ENCODE data around the gene TRABD2A.

The TRABD2A gene

DNA sequence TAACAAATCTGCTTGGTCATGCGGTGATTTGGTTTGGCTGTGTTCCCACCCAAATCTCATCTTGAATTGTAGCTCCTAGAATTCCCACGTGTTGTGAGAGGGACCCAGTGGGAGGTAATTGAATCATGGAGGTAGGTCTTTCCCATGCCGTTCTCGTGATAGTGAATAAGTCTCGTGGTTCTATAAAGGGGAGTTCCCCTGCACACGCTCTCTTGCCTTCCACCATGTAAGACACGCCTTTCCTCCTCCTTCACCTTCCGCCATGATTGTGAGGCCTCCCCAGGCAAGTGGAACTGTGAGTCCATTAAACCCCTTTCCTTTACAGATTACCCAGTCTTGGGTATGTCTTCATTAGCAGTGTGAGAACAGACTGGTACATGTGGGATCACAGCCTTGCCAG is 36.7 kb downstream of the TRABD2A start:
- Histone ChIP-seq H3K9me3 (ENCODE audit: control insufficient read depth in 1 of 2, low read length in 2 of 2) (no peaks in the 10 kb centered on the region), H3K4me1 (ENCODE audit: control insufficient read depth in 1 of 2, insufficient read depth in 2 of 2, low read length in 2 of 2) (no peaks in the 10 kb centered on the region), H3K27ac (ENCODE audit: low read length) (no peak overlapping the region), H3K4me3 (ENCODE audit: low read depth in 1 of 2, low read length in 2 of 2) (no peak overlapping the region), H3K27me3 (ENCODE audit: low read depth, low read length) (no peaks in the 10 kb centered on the region), H3K36me3 (ENCODE audit: control insufficient read depth in 1 of 2, insufficient read depth in 2 of 2, low read length in 2 of 2) (no peaks in the 10 kb centered on the region)

DNA sequence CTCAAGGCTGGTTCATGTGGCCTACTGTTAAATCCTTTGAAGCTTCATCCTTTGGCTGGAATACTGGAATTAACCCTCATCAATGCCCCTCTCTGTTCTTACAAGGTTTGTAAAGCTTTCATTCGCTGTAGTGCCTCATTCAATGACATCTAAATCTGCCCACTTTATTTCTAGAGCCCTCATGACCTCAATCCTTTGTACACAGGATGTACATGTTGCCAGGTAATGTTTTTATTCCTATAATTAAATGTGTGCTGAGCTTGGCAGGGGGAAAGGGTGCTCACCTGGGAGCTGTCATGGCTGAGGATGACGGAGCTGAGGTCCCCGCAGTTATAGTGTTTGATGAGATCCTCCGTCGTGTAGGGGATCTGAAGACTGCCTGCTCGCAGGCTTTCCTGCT is 39.3 kb downstream of the TRABD2A start:
- H3K4me3 ChIP-seq (ENCODE audit: low read depth in 1 of 2, low read length in 2 of 2) = no peak overlapping the region
- H3K36me3 ChIP-seq (ENCODE audit: control insufficient read depth in 1 of 2, insufficient read depth in 2 of 2, low read length in 2 of 2) = no peaks in the 10 kb centered on the region
- no peaks in the 10 kb centered on the region for H3K9me3 ChIP-seq (ENCODE audit: control insufficient read depth in 1 of 2, low read length in 2 of 2)
- H3K27ac ChIP-seq (ENCODE audit: low read length) = no peak overlapping the region
- H3K4me1 ChIP-seq (ENCODE audit: control insufficient read depth in 1 of 2, insufficient read depth in 2 of 2, low read length in 2 of 2) = no peaks in the 10 kb centered on the region
- no peaks in the 10 kb centered on the region for H3K27me3 ChIP-seq (ENCODE audit: low read depth, low read length)

DNA sequence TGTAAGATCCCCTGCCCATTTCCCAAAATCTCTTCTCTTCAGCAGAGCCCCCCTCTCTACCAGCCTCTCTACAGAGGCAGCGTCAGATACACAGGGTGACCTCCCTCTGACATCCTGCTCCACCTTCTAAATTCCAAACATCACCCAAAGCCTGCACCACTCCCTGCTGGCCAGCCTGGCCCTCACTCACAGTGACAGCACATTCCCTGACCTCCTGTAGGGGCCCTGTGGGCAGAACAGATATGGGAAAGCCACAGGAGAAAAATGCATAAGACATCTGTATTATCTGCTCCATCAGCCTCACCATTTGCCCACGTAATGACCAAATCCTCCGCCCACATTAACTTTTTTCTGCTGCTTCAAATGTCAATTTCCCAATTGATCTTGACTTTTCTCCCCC is 40.6 kb downstream of the TRABD2A start:
- Histone ChIP-seq H3K4me3 (ENCODE audit: low read depth in 1 of 2, low read length in 2 of 2) (no peak overlapping the region), H3K27me3 (ENCODE audit: low read depth, low read length) (no peaks in the 10 kb centered on the region), H3K36me3 (ENCODE audit: control insufficient read depth in 1 of 2, insufficient read depth in 2 of 2, low read length in 2 of 2) (no peaks in the 10 kb centered on the region), H3K27ac (ENCODE audit: low read length) (no peak overlapping the region), H3K9me3 (ENCODE audit: control insufficient read depth in 1 of 2, low read length in 2 of 2) (peaks cover 0 to 5% of the 10 kb centered on the region in 2 donors), H3K4me1 (ENCODE audit: control insufficient read depth in 1 of 2, insufficient read depth in 2 of 2, low read length in 2 of 2) (no peaks in the 10 kb centered on the region)

DNA sequence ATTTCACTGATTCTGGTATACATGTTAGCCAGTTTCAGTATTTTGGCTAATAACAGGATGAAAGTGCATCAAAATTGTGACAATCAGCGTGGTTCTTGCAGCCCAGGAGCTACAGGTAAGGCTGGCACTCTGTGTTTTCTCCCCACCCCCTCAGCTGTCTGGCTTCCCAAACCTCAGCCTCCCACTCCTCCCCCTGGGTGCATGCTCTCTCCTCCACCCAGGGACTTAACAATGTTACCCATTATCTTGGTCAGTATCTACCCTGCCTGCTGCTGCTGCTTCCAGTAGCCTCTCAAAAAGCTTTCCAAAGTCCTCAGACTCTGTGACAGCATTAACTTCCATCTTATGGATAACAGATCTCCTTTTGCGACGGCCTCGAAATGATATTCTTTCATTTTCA is 41.0 kb downstream of the TRABD2A start:
- Histone ChIP-seq H3K4me1 (ENCODE audit: control insufficient read depth in 1 of 2, insufficient read depth in 2 of 2, low read length in 2 of 2) (no peaks in the 10 kb centered on the region), H3K36me3 (ENCODE audit: control insufficient read depth in 1 of 2, insufficient read depth in 2 of 2, low read length in 2 of 2) (no peaks in the 10 kb centered on the region), H3K27me3 (ENCODE audit: low read depth, low read length) (no peaks in the 10 kb centered on the region), H3K4me3 (ENCODE audit: low read depth in 1 of 2, low read length in 2 of 2) (no peak overlapping the region), H3K27ac (ENCODE audit: low read length) (no peak overlapping the region), H3K9me3 (ENCODE audit: control insufficient read depth in 1 of 2, low read length in 2 of 2) (peaks cover 0 to 5% of the 10 kb centered on the region in 2 donors)

DNA sequence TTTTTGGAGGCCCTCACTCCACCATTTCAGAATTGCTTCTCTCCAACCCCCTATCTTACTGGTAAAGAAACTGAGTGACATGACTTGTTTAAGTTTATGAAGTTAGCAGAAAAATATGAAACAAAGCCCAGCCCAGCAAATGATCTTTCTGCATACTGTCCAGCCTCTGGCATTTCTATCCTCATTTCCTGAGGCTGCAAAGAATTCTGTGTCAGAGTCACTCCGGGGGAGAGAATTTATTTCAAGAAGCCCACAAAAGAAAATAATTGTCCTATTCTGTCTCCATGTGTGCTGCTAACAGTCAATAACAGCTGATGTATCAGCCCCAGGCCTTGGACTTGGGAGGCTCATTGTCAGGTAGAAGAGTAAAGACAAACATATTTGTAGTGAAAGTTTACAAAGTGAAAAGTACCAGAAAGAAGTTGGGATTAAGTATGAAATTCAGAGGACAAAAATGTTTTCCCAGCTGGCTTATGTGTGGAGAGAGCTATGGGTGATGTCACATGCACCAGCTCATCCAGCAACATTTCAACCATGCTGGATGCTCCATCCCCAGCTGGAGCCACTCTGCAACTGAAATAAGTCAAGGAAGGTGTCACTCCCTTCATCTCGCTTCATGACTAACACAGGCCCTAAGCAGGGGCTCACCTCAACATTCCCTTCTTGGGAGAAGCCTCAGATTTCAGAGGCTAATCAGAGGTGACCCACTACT is 42.3 kb downstream of the TRABD2A start:
- peaks cover 0 to 5% of the 10 kb centered on the region in 2 donors for H3K9me3 ChIP-seq (ENCODE audit: control insufficient read depth in 1 of 2, low read length in 2 of 2)
- no peaks in the 10 kb centered on the region for H3K4me1 ChIP-seq (ENCODE audit: control insufficient read depth in 1 of 2, insufficient read depth in 2 of 2, low read length in 2 of 2)
- no peaks in the 10 kb centered on the region for H3K27me3 ChIP-seq (ENCODE audit: low read depth, low read length)
- no peak overlapping the region for H3K27ac ChIP-seq (ENCODE audit: low read length)
- no peak overlapping the region for H3K4me3 ChIP-seq (ENCODE audit: low read depth in 1 of 2, low read length in 2 of 2)
- no peaks in the 10 kb centered on the region for H3K36me3 ChIP-seq (ENCODE audit: control insufficient read depth in 1 of 2, insufficient read depth in 2 of 2, low read length in 2 of 2)

DNA sequence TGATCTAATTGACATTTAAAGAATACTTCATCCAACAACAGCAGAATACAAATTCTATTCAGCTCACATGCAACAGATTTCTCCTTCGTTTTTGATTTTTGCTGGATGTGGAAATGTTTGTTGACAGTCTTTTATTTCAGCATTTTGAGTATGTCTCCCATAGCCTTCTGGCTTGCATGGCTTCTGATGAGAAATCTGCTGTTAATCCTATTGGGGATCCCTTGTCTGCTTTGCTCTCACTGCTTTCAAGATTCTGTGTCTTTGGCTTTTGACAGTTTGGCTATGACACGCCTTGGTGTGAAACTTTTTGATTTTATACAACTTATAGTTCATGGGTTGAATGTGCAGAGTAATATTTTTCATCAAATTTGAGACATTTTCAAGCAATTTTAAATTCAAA is 44.7 kb downstream of the TRABD2A start:
- Histone ChIP-seq H3K36me3 (ENCODE audit: control insufficient read depth in 1 of 2, insufficient read depth in 2 of 2, low read length in 2 of 2) (no peaks in the 10 kb centered on the region), H3K4me1 (ENCODE audit: control insufficient read depth in 1 of 2, insufficient read depth in 2 of 2, low read length in 2 of 2) (no peaks in the 10 kb centered on the region), H3K9me3 (ENCODE audit: control insufficient read depth in 1 of 2, low read length in 2 of 2) (peaks cover 0 to 5% of the 10 kb centered on the region in 2 donors), H3K27me3 (ENCODE audit: low read depth, low read length) (no peaks in the 10 kb centered on the region), H3K4me3 (ENCODE audit: low read depth in 1 of 2, low read length in 2 of 2) (no peak overlapping the region), H3K27ac (ENCODE audit: low read length) (no peak overlapping the region)

DNA sequence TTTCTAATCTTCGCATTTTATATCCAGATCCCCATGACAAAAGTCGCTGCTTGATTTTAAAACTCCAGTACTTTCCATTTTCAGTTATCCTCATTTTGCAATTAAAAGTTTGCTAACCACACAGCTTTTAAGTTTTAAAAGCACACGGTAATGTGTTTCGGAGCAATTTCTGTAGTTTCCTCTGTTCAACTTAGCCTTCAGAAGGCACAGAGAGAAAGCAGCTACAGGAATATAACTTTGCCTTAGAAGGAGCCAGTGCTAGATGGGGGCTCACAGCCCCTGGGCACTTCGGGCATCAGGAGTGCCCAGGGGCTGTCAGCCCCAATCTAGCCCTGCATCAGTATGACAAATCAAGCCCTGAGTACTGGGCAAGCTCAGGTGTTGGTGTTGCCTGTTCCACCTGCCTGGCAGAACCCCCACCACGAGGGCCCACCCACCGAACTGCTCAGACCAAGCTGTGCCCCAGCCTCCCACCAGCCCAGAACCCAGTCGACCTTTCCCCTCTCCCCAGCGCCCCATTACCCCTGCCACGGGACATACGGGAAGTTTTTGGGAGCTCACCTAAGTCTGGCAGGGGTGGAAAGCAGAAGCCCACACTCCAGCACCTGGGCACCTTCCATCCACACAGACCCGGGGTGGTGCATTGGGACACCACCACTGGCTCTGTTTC is 47.3 kb downstream of the TRABD2A start:
- no peak overlapping the region for H3K4me3 ChIP-seq (ENCODE audit: low read depth in 1 of 2, low read length in 2 of 2)
- no peak overlapping the region for H3K27ac ChIP-seq (ENCODE audit: low read length)
- no peaks in the 10 kb centered on the region for H3K36me3 ChIP-seq (ENCODE audit: control insufficient read depth in 1 of 2, insufficient read depth in 2 of 2, low read length in 2 of 2)
- peaks cover 0 to 5% of the 10 kb centered on the region in 2 donors for H3K9me3 ChIP-seq (ENCODE audit: control insufficient read depth in 1 of 2, low read length in 2 of 2)
- no peaks in the 10 kb centered on the region for H3K4me1 ChIP-seq (ENCODE audit: control insufficient read depth in 1 of 2, insufficient read depth in 2 of 2, low read length in 2 of 2)
- no peaks in the 10 kb centered on the region for H3K27me3 ChIP-seq (ENCODE audit: low read depth, low read length)

DNA sequence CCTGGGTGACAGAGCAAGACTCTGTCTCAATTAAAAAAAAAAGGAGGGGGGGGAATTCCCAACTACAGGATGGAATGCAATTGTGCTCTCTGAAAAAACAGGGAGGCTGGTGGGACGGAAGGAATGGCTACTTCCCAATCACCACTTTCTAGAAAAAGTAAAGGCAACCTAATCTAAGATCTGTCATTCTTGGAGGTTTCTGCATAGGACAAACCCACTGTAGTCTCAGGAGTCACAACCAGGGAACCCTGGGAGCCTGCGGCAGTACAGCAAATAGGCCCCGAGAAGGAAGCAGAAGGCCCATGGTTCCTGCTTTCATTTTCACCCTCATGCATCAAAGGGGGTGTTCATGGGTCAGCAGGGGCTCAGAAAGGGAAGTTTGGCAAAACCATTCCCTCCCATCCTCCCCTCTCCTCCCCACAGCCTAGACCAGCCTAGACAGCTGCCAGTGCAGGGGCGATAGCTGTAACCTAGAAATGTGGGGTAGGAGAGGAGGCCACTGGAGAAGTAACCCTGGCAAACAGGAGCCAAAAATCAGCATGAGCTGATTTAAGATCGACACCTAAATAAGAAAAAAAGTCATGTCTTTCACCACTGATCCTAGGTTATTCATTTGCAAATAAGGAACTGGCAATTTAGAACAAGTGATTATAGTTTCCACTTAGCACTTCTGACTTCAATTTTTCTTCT is 48.0 kb downstream of the TRABD2A start:
- no peak overlapping the region for H3K27ac ChIP-seq (ENCODE audit: low read length)
- H3K9me3 ChIP-seq (ENCODE audit: control insufficient read depth in 1 of 2, low read length in 2 of 2) = peaks cover 0 to 5% of the 10 kb centered on the region in 2 donors
- no peaks in the 10 kb centered on the region for H3K36me3 ChIP-seq (ENCODE audit: control insufficient read depth in 1 of 2, insufficient read depth in 2 of 2, low read length in 2 of 2)
- no peak overlapping the region for H3K4me3 ChIP-seq (ENCODE audit: low read depth in 1 of 2, low read length in 2 of 2)
- H3K27me3 ChIP-seq (ENCODE audit: low read depth, low read length) = no peaks in the 10 kb centered on the region
- no peaks in the 10 kb centered on the region for H3K4me1 ChIP-seq (ENCODE audit: control insufficient read depth in 1 of 2, insufficient read depth in 2 of 2, low read length in 2 of 2)

DNA sequence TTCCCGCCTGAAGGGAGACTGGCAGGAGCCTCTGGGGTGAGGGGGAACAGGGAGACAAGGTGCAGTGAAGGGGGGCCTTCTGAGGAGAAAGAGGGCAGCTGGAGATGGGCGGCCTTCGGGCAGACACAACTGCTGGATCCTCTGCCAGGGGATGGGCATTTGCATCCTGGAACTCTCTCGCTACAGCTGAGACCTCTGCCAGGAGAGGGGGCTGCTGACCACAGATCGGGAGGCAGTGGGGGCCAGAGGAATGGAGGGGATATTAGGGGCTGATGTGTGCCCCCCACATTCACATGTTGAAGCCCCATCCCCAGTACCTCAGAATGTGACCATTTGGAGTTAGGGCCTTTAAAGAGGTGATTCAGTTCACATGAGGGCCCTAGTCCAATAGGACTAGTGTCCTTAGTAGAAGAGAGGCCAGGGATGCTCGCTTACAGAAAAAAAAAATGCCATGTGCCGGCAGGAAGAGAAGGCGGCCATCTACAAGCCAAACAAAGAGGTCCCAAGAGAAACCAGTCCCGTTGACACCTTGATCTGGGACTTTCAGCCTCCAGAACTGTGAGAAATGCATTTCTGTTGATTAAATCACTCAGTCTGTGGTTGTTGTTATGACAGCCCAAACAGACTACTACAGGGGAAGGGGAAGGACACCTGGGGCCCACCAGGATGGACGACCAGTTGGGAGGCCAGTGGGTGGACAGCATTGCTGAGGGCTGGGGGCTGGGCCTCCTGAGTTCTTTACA is 50.0 kb downstream of the TRABD2A start:
- Histone ChIP-seq H3K27ac (ENCODE audit: low read length) (no peak overlapping the region), H3K4me3 (ENCODE audit: low read depth in 1 of 2, low read length in 2 of 2) (no peak overlapping the region), H3K9me3 (ENCODE audit: control insufficient read depth in 1 of 2, low read length in 2 of 2) (peaks cover 0 to 5% of the 10 kb centered on the region in 2 donors), H3K36me3 (ENCODE audit: control insufficient read depth in 1 of 2, insufficient read depth in 2 of 2, low read length in 2 of 2) (no peaks in the 10 kb centered on the region), H3K27me3 (ENCODE audit: low read depth, low read length) (no peaks in the 10 kb centered on the region), H3K4me1 (ENCODE audit: control insufficient read depth in 1 of 2, insufficient read depth in 2 of 2, low read length in 2 of 2) (no peaks in the 10 kb centered on the region)

DNA sequence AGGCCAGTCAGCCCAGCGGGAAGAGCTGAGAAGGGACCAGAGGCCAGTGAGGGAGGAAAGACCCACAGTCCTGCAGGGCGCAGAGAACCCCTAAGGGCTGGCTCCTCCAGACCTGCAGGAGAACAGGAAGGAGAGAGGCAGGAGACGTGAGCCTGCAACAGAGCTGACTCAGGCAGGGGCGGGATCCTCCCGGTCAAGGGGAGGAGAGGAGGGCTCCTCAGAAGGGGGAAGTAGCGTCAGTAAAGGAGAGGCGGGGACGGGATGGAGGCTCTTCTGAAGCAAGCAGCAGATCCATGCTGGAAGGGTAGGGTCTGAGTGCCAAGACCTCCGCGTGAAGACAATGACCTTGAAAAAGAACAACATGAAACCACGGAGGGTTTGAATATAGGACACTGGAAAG is 50.8 kb downstream of the TRABD2A start:
- Histone ChIP-seq H3K27ac (ENCODE audit: low read length) (no peak overlapping the region), H3K4me1 (ENCODE audit: control insufficient read depth in 1 of 2, insufficient read depth in 2 of 2, low read length in 2 of 2) (no peaks in the 10 kb centered on the region), H3K9me3 (ENCODE audit: control insufficient read depth in 1 of 2, low read length in 2 of 2) (no peaks in the 10 kb centered on the region), H3K36me3 (ENCODE audit: control insufficient read depth in 1 of 2, insufficient read depth in 2 of 2, low read length in 2 of 2) (no peaks in the 10 kb centered on the region), H3K27me3 (ENCODE audit: low read depth, low read length) (no peaks in the 10 kb centered on the region), H3K4me3 (ENCODE audit: low read depth in 1 of 2, low read length in 2 of 2) (no peak overlapping the region)

DNA sequence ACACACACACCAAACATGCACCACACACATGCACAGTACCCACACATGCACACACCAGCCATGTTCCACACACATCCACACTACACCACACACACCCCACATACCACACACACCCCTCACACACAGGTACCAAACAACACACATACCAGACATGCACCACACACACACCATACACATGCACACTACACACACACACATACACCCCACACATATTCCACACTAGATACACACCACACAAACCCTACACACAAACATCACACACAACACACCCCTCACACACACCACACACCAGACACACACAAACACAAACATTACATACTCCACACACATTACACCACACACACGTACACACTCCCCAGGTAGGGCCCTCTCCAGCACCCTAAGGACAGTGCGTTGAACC is 51.2 kb downstream of the TRABD2A start:
- H3K9me3 ChIP-seq (ENCODE audit: control insufficient read depth in 1 of 2, low read length in 2 of 2) = no peaks in the 10 kb centered on the region
- H3K4me3 ChIP-seq (ENCODE audit: low read depth in 1 of 2, low read length in 2 of 2) = no peak overlapping the region
- H3K4me1 ChIP-seq (ENCODE audit: control insufficient read depth in 1 of 2, insufficient read depth in 2 of 2, low read length in 2 of 2) = no peaks in the 10 kb centered on the region
- H3K27me3 ChIP-seq (ENCODE audit: low read depth, low read length) = no peaks in the 10 kb centered on the region
- H3K27ac ChIP-seq (ENCODE audit: low read length) = no peak overlapping the region
- H3K36me3 ChIP-seq (ENCODE audit: control insufficient read depth in 1 of 2, insufficient read depth in 2 of 2, low read length in 2 of 2) = no peaks in the 10 kb centered on the region
